ENCODE data around the gene FARS2.

FARS2 gene

DNA sequence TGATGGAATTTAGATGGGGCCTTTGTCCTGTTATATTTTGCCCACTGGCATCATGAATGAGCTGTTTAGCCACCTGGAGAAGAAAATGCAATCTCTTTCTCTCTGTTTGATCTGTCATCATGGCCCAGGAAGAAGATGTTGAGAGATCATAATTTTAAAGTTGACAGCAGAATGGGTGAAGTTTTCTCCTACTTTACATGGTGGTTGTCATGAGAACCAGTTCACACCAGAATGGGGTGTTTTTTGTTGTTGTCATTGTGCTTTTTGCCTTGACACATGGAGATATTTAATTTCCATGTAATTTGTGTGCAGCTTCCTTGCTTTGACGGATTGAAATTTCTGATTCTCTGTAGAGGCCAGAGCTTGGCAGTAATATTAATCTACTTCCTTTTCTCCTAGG, 122.5 kb downstream of the FARS2 start:
- DNase-seq = no peak

DNA sequence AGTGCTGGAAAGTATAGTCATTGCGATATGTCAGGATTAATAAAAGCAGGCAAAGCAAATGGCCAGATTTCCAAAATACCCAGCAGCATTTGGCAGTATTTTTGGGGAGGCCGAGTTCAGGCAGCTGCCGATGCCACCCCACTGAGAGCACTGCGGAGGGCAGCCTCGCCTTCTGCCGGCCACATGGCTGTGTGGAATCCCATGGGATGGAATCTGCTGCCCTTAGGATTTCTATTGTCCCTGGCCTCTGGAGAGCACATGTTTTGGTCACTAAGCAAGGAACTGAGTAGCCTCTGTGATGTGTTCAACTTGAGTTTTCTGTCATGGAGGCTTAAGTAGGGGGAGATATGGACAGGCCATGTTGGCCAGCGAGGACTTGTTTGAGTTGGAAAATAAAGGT, 123.0 kb downstream of the FARS2 start:
- no peak for DNase-seq

DNA sequence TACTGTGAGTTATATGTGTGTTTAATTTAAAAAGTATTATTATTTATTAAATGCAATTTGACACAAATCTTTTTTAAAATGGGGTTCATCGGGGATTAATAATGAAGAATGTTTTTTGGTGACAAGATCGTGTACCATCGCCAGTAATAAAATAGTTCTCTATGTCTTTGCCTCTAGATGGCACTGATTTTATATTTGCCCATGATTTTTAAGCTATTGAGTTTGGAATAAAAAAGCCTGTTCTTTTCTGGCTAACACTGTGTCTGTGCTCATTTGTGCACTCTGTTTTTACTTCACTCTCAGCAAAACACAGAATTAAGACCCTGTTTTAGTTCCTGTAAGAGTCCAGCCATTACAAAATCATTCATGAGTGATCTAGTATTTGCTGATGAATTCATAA, 127.0 kb downstream of the FARS2 start:
- DNase-seq = no peak

DNA sequence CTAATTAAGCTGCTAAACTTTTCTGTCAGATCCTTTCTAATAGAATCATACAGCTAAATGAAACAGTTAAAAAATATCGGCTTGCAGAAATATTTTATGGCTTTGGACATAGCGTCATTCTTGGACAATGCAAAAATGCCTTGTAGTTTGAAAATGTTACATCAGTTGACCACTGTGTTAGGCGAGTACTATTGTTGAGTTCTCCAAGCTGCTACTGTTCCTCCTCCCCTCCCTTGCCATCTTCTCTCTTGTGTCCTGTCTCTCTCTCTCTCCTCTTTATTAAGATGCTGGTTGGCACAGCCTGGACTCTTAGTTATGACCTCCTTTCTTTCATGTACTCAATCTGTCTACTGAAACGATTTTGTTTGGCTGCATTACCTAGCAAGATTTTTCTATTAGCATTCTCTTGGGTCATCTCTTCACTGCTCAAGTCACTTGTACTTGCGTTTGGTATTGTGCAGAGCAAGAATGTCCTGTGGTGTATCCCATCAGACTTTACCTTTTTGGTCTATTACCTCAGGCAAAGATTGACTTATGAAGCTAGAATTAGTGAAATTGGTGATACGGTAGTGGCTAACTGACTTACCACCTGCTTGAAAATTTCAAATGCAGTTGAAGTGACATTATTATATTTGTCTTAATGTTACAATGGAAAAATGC, 127.9 kb downstream of the FARS2 start:
- no peak for DNase-seq

DNA sequence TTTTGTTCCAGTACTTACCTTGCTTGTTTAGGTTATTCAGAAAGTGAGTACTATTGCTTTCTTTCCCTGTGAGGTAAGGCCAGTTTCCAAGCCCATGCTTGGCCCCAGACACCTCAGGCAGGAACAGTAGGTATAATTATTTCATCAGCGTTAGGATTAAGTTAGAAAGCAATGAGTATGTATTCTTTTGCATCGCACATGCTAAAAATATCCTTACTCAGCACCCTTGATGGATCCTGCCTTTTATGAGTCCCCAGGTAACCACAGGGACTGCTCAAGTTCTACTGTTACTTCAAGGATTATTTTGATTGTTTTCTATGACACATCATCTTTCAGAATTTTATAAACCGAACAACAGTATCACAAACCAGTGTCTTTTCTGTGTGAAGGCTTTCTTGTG, 128.9 kb downstream of the FARS2 start:
- DNase-seq = no peak

DNA sequence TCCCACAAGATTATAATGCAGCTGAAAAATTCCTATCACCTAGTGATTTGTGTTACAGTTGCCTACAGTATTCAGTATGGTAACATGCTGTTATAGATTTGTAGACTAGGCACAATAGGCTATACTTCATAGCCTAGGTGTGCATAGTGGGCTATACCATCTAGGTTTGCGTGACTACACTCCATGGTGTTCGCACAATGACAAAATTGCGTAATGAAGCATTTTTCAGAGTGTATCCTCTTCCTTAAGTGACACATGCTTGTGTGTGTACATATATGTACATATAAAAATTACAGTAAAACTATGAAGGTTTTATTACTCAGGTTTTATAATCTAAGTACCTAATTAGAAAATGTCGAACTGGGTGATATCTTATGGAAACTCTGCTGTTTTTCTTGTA, 133.0 kb downstream of the FARS2 start:
- no peak for DNase-seq

DNA sequence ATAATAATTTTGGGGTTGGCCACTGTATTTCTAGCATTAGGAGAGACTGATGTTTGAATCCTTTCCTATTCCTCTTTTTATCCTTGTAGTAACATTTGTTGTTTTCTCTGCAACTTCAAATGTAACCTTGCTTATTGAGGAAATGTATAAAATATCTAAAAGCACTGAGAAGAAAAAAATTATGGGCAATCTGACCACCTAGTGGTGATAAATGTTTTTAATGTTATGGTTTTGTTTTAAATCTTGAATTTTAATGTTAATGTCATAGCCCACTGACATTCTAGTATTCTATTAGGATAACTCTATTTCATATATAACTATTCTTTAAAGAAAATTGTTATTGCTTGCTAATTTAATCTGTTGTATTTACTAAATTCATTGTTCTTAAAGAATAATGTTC, 134.4 kb downstream of the FARS2 start:
- no peak for DNase-seq

DNA sequence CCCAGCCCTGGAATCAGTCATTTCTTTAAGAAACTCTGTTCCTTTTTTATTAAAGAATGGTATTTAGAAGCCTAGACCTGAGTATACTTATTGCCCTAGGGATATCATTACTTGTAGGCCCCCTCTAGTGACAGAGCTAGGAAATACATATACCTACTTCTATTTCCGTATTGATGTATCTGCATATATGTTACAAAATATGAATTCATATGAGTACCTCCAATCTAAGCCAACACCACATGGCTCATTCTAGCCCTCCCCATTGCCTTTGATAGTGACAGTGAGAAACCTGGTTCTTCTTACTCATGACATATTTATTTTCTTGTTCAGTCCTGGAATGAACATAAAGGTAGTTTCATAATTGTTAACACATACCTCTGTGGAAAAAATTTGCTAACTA, 137.2 kb downstream of the FARS2 start:
- no peak for DNase-seq

DNA sequence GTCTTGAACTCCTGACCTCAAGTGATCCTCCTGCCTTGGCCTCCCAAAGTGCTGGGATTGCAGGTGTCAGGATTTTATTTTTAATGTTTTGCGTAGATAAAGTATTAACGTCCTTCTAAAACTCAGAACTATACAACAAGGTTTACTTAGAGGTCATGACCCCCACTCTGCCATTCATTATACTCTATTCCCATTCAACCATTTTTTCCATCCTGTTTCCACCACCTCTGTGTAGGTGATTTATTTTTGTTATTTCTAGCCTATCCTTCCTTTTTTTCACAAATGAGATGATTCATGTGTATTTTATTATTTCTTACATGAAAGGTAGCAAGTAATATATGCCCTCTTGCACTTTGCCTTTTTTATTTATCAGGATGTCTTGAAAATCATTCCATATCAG, 138.1 kb downstream of the FARS2 start:
- DNase-seq = no peak

GRCh38 chr6:5401845-5402738, 140.8 kb downstream of the FARS2 start:
- no peak for DNase-seq

DNA sequence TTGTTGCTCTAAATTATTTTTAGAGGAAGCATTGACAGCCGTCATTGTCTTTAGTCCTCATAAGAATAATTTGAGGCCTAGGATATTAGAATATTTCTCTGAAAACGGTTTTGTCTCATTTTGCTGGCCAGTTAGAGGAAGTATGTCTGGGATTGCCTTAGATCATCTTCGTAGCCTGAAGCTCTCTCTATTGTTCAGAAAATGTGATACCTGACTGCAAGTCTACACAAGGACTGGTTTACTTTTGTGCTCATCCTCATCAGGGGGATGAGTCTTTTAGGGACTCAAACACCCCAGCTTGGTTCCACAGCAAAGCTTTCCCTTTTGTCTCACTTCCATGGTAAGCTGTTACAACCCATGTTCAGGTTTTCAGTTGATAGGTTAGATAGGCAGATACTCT, 141.8 kb downstream of the FARS2 start:
- no peak for DNase-seq

- DNase-seq = no peak
Measured at GRCh38 chr6:5403609-5404008, 142.3 kb downstream of the FARS2 start.

DNA sequence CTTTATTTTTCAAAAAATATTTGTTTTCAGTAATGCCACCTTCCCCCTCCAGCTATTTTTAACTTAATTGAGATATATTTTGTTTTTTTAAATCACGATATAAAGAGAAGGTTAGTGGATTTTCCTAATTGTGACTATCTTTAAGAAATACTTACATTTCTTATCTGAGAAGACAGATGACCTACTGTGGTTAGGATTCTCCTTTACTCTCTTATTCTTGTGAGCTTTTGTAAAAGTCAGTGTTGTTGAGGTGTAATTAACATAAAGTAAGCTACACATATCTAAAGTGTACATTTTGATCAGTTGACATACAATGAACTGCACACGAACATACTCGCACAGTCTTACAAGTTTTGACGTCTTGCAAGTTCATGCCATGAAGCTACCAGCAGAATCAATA, 144.7 kb downstream of the FARS2 start:
- DNase-seq = no peak

GRCh38 chr6:5411414-5411813, 150.1 kb downstream of the FARS2 start:
- no peak for DNase-seq

DNA sequence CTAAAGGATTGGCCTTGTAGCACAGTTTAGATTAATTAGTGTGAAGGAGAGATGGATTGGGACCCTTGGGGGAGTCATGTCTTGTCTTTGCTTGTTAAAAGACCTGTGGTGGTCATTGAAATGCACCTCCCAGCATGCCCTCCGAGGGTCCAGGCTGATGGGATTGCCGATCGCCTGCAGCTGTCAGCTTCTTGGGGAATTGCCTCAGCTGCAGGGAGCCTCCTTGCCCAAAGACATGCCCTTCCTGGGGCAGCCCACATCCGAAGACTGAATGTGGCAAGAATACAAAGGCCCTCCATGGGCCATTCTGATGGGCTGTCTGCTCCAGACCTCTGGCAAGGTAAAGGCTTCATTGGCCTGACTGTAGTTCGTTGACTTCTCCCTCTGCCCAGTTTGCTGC, 150.7 kb downstream of the FARS2 start:
- DNase-seq = no peak

- DNase-seq = no peak
Measured at GRCh38 chr6:5412663-5413062, 151.3 kb downstream of the FARS2 start.

DNA sequence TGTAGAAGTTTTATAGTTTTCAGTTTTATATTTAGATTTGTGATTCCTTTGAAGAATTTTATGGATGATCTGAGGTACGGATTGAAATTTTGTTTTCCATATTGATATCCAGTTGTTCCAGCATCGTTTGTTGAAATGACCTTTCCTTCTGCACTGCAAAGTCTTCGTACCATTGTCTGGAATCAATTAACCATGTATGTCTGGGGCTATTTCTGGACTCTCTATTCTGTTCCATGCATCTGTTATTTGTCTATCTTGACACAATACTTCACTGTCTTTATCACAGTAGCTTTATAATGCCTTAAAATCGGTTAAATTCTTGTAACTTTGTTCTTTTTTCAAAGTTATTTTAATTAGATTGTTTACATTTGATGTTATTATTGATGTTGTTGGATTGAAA, 154.9 kb downstream of the FARS2 start:
- DNase-seq = no peak

- DNase-seq = no peak
Measured at GRCh38 chr6:5422321-5422915, 161.1 kb downstream of the FARS2 start.

- no peak for DNase-seq
Measured at GRCh38 chr6:5423251-5423650, 161.9 kb downstream of the FARS2 start.

DNA sequence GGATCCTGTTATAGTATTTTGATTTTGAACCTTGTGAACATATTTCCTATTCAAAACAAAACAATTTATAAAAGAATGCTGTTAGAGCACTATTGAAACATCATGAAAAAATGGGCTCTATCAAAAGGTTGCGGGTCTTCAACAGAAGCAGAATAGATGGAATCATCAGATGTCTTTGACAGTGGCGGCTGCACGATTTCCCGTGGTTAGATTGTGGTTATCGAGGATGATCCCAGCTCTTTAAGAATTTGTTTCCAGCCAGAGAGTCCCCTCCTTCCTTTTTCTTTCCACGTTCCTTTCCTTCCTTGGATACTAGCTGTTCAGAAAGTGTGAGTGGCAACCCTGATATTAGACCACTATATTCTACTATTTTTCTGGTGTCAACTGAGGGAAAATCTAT, 163.4 kb downstream of the FARS2 start:
- DNase-seq = no peak

GRCh38 chr6:5425267-5425666, 164.0 kb downstream of the FARS2 start:
- no peak for DNase-seq

GRCh38 chr6:5425797-5426196, 164.5 kb downstream of the FARS2 start:
- DNase-seq = no peak

DNA sequence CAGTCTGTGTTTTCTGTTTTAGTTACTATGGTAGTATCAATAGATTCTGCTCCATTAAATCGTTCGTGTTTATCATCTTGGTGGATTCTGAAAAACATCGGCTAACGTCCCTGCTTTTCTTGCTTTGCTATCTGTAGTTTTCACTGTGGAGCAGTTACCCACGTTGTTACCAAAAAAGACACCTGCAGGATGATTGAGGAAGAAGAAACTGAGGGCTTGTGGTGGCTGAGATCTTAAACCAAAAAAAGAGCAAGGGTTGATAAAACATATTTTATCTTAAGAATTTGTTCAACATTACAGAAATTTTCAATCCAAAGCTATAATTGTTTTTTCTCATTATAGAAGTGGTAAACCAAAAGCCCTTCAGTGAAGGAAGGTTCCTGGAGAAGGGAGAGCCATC, 166.3 kb downstream of the FARS2 start:
- no peak for DNase-seq

DNA sequence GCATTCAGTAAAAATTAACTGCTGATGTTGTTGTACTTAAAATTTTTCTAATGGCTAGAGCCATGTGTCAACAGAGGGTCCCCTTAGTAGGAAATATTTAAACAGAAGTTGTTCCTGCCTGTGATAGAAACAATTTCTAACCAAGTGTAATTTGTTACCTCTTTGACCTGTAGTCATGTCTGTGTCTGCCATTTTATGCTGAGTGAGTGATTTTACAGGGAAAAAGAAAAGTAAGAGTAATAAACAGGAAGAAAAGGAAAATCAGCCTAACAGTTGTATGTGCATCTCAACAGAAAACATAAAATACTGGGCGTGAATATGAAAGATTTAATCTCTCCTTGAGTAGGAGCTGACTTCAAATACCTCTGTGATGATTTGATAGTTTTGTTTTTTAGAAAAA, 172.0 kb downstream of the FARS2 start:
- DNase-seq = no peak
